SW 1271 (cell line): ENCODE data around the gene GET3.
A peak's percentile ranks its signal among the peaks of the same experiment; 100 is the strongest.
"Not testable (repeated sequence)": the region's sequence is repeated elsewhere in the genome, so short reads cannot be mapped to it uniquely, and the experiment has no call there.

Experiments used
- DNase-seq, 2 experiments: peaks; one replicate each; lab custom pipeline; 2025; lab: John Stamatoyannopoulos, UW

GET3 gene

DNA sequence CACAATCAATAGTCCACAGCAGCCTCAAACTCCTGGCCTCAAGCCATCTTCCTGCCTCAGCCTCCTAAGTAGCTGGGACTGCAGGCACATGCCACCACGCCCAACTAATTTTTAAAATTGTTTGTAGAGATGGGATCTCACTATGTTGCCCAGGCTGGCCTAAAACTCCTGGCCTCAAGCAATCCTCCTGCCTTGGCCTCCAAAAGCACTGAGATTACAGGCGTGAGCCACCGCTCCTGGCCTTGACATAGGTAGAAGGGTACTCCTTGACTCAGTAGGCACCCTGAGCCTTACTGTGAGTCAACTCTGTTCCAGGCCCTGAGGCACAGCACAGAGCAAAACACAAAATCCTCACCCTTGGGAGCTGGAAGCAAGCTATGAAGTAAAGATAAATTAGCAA, 21.4 kb upstream of the GET3 start:
- no peak for DNase-seq

DNA sequence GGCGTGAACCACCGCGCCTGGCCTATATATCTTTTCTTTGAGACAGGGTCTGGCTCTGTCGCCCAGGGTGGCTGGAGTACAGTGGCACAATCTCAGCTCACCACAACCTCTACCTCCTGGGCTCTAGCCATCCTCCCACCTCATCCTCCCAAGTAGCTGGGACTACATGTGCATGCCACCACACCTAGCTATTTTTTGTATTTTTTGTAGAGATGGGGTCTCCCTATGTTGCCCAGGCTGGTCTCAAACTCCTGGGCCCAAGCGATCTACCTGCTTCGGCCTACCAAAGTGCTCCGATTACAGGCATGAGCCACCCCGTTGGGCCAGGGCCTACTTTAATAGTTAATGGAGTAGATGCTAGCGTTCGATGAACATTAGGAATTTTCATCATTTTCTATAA, 17.0 kb upstream of the GET3 start:
- no peak for DNase-seq

DNA sequence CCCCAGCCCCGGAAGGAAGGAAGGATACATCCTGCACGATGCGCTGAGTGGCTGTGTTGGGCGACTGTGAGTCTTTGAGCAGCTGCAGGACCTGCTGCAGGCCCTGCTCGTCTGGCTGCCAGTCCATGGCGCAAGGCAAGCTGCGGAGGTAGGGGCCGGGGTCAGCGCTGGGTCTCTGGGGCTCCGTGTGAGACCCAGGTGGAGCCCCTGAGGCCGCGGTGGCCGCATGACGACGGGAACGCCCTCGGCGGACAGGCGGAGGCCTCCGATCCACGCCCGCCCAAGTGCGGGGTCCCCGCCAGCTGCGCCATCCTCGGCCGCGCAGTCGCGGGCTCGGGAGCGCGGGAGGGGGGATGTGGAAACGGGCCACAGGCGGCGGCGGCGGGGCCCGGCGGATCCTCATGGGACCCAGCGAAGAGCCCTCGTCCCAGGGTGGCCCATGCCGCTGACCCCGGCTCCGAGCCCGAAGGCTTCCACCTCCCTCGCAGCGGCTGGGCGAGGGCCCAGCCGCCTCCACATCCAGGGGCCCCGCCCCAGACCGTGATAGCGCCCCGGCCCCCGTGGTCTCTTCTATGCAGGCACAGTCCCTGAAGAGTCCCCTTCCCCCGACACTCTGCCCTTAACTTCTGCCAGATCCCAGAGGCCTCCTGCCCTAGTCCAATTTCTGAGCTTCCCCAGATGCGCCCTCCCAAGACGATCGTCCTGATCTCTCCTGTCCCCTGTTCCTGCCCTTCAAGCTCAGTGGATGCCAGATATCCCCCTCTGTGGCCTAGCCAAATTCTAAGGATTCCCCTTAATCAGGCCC, 16.2 kb upstream of the GET3 start:
- DNase-seq, result no peak

DNA sequence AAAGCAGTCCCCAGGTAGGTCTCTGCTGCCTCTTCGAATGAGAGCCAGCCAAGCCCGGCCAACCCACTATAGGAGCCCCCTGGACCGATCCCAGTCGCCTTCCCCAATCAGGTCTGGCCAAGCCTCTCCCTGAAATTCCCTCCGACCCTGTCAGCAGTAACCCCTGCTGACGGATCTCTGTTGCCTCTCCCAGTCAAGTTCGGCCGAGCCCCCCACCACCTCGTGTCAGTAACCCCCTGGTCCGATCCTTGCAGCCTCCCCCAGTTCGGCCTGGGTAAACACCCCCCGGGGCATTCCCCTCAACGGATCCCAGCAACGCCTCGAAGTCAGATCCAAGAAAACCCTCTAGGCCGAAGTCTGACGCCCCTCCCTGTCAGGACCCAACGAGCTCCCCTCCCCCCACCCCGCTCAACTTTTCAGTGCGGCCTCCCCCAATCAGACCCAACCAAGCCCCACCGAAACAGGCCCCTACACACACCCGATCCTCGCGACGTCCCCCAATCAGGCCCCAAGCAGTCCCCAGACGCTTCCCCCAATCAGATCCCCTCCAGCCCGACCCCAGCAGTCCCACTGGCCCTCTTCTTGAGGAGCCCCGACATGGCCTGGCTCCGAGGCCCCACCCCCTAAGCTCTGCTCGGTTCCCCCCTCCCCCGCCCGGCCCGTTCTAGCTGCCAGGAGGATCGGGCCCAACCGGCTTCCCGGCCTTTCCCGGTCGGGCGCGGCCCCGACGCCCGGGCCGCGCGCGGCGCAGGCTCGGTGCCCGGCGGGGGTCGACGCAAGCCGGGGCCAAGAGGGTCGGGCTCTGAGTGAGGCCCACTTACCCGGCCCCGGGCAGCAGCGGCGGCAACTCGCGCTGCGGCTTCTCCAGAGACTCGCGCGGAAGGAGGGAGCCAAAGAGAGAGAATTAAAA, 15.4 kb upstream of the GET3 start:
- DNase-seq, result no peak

DNA sequence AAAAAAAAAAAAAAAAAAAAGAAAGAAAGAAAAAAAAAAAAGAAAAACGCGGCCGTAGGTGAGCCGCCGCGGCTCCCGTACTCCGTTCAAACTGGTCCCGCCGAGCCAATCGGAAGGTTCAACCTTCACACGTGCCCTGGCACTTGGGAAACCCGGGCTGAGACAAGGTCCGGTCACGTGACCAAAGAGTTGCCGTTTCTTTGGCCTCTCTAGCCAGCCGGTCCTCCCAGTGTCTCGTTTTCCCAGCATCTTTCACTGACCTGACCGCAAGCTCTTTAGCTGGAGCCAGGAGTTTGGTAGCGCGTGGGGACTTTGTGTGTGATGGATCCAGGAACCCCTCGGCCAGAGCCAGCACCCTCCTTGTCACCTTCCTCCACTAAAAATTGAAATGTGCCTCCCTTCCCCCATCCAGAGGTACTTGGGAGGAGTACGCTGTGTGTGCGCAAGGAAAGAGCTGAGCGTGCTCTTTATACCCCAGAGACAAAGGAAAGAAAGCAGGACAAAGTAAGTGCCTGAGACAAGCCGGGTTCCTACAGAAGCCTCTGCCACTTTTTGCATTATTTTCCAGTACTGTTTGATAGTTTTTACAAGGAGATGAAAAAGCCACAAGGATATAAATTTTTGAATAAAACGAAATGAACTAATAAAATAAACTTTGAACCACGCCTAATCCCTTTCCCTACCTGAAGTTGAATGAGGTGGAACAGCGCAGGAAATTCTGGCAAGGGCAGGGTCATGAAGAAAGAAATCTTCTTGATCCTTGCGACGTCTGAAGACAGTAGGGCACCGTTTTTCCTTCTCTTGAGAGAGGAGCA, 14.5 kb upstream of the GET3 start:
- peak; percentile 93 to 96 for DNase-seq

DNA sequence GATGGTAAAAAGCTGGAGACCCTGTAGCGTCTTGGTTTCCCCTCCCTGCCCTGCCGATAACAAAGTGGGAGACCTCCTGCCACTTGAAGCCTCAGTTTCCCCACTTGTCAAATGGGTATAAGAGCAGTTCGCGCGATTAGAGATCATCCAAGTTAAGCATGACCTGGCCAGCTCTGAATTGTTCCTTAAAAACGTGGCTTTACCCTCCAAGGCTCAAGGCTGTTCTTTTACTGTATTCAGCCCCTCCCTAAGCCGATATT, 14.0 kb upstream of the GET3 start:
- DNase-seq, result no peak

DNA sequence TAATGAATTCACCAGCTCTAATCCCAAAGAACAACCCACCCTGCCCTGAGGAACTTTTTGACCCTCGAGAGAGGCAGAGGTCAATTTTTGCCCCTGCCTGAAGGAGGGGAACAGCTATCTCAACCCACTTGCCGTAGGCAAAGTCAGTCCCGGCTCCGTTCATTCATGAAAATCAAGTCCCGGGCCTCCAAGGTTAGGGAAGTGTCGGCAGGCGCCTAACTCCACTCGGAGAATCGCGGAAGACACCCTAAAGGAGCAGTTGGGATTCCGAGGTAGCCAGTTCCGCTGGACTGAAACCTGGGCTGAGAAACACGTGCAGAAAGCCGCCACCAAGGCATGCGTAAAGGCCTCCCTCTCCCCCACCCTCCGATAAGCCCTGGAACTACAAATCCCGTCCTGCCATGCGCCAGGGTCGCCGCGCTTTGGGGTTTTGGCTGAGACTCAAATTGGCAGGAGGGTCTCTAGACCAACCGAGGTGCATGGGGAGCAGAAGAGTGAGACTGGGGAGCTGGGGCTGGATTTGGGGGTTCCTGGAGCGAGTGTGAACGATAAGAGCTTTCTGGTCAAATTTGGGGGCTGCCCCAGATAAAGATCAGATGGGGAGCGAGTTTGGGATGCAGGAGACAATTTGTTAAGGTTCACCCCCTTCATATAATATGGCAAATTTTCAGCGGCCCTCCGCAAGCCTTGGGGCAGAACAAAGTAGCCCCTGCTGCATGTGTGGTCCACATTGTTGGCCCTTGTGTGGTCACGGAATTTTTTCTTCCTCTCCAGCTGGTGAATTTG, 13.5 kb upstream of the GET3 start, which contains the start of gene TNPO2:
TSS of gene TNPO2 (minus strand) at position 292 of the 786 bp plus-strand sequence. CDS start 2,955 bp downstream, outside the sequence.
- DNase-seq, result peak; percentile 30 to 68

DNA sequence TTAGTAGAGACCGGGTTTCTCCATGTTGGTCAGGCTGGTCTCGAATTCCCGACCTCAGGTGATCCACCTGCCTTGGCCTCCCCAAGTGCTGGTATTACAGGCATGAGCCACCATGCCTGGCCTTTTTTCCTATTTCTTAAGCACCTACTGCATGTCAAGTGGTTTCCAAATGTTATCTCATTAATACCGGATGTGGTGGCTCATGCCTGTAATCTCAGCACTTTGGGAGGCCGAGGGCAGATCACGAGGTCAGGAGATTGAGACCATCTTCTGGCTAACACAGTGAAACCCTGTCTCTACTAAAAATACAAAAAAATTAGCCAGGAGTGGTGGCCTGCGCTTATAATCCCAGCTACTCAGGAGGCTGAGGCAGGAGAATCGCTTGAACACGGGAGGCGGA, 11.7 kb upstream of the GET3 start:
- not testable (repeated sequence) for DNase-seq

DNA sequence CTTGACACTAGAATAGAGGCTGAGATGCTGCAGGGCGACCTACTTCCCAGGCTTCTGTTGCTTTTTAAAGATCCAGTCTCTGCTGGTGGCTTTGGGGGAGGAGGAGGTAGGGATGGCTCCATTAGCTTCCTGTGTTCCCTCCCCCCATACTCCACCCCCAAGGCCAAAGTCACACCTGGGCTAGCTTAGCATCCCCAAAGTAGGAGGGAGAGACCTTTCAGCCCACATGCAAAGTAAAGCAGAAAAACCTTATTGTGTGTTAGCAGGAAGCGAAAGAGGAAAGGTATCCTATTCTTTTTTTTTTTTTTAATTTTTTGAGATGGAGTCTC, 10.3 kb upstream of the GET3 start:
- no peak for DNase-seq

DNA sequence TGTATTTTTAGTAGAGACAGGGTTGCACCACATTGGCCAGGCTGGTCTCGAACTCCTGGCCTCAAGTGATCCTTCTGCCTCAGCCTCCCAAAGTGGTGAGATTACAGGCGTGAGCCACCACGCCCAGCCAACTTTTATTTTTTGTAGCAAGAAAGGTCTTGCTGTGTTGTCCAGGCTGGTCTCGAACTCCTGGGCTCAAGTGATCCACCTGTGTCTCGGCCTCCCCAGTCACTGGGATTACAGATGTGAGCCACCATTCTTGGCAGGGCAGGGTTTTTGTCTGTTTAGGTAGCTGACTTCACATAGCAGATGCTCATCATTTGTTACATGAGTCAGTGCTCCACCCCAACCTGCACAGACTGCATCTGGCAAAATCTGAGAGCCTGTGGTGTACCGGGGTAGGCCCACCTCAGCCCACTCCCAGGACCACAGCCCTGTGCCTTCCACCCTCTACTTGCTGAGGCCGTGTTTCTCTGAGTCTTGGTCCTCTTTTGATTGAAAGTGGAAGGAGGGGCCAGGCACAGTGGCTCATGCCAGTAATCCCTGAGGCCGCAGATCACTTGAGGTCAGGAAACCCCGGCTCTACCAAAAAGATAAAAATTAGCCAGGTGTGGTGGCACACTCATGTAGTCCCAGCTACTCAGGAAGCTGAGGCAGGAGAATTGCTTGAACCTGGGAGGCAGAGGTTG, 9.4 kb upstream of the GET3 start:
- DNase-seq, result no peak

DNA sequence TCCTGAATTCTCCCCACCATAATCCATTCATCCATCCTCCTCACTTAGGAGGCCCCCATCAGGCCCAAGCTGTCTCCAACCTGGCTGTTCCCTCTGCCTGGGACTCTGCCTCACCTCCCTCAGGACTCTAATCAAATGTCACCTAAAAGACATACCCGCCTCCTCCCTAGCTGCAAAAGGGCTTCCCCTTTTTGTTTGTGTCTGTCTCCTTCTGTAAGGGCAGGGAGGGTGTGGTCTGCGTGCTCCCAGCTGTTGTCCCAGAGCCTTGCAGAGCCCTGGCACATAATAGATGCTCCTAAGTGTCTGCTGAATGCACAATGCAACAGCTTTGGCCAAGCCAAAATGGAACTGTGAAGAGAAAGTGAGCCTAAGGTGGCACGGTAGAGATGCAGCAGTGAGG, 7.2 kb upstream of the GET3 start:
- DNase-seq, result no peak

DNA sequence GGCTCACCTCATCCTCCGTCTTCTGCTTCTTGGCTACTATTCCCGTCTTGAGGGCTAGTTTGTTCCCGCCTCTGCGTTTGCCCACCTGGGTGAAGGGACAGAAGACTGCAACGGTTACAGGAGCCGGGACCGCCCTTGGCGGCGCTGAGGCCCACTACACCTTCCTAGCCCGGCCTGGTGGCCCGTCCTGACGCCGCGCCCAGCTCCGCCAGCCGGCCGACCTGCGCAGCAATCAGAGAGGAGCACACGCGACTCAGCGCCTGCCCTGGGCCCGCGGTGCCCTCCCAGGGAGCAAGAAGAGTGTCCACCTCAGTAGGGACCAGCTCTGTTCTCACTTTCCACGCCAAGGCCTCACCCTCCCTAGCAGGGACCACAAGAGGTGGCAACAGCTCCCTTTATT, 6.0 kb upstream of the GET3 start:
- no peak for DNase-seq

DNA sequence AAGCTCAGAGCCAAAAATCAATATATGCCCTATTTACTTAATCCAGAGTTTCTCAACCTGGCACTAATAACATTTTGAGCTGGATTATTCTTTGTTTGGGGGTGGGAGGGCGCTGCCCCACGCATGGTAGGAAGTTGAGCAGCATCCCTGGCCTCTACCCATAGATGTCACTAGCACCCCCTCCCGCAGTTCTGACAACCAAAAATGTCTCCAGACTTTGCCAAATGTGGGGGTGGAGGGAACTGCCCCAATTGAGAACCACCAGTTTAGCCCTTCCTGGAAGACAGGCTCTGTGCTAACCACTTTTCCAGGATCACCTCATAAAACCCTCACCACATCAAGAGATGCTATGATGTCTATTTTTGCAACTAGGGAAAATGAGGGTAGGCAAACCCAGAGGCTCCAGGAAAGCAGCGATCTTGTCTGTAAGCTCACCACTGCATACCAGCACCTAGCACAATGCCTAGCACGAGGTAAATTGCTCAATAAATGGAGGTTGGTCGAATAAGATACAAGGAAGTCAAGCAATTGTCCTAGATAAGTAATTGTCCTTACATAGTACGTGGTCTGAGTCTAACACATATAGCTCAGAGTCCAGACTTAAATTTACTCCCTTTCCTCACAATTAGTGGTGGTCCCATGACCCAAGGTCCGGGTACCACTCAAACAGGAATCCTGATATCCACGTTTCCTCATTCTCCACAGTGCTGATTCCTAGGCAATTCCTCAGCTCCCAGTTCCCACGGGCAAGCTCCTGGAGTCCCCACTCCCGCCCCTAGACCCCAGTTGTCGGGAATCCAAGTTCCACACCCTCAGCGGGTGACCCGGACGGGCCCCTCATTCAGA, 3.7 kb upstream of the GET3 start:
- peak in 1 of 2 experiments; percentile 61 for DNase-seq

DNA sequence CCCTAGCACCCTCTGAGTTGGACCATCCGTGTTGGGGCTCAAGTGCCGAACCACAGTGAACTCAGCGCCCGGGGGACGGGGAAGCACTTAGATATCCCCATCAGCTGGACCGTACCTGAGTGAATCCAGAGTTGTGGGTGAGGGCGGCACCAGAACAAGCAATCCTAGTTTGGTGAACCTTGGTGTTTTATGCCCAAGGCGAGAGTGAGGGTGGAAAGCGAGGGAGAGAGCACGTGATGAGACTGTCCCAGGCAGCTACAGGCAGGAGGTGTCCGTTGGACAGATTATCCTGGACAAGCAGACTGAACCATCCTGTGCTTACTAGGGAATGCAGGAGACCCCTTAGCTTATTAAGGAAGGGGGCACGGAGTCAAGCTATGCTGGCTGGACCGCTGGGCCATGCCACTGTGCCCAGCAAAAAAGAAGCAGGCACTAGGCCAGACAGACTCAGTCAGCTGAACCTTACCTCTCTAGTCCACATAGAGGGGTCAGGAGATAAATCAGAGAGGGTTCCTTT, 596 bp downstream of the GET3 start:
- no peak for DNase-seq

DNA sequence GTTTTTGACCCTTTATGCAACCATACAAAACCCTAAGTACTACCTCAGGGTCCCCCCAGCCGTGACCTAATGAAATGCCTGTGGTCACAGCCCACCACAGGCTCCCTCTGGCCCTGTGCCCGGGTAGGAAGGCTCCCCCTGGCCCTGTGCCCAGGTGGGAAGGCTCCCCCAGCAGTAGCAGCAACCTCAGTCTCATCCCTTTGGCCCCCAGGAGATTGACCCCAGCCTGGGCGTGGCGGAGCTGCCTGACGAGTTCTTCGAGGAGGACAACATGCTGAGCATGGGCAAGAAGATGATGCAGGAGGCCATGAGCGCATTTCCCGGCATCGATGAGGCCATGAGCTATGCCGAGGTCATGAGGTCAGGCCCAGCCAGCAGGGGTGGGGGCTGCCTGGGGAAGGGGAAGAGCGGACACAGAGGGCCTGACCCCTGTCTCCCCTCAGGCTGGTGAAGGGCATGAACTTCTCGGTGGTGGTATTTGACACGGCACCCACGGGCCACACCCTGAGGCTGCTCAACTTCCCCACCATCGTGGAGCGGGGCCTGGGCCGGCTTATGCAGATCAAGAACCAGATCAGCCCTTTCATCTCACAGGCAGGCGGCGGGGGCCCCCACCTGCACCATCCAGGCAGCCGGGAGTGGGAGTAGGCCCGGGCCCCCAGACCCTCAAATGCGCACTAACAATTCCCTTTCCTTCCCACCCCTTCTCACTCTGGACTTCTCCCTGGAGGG, 8.0 kb downstream of the GET3 start:
- DNase-seq, result no peak

DNA sequence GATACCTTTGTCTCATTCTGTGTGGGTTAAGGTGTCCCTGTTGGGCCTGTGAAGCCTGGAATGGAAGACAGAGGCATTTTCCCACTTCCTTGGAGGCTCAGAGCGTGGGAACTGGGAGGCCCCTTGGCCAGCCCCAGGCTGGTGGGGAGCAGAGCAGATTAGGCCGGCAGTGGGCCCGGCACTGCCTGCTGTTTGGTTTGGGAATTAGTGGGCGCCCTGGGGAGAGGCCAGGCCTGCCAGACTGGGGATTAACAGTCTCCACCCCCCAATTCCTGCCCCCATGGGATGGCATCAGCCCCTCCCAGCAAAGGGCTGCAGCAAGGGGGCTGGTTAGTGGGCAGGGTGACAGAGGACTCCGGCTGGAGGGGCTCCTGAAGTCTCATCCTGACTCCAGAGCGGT, 11.2 kb downstream of the GET3 start:
- DNase-seq, result no peak

DNA sequence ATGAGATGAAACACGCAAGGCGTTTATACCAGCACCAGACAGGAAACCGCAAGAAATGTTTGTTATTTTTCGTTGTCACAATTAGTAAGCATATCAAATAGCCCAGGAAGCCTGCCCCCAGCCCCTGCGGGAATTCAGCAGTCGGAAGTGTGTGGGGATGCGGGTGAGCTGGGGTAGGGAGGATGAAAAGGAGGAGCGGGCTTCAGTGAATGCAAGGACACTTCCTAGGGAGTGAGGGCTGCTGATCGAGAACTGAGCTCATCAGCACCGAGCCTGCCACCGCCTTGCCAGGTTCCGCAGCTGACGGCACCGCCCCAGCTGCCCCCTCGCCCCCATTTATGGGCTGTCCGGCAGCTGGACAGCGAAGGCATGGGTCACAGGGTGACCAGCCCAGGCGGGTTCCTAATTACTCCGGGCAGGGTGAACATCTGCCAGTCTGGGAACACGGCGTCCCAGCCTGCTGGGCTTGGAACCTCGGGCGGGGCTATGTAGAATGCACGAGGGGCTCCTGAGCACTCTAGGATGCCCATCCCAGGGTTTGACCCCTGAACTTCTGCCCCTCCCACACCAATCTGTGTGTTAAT, 12.7 kb downstream of the GET3 start:
- no peak for DNase-seq

DNA sequence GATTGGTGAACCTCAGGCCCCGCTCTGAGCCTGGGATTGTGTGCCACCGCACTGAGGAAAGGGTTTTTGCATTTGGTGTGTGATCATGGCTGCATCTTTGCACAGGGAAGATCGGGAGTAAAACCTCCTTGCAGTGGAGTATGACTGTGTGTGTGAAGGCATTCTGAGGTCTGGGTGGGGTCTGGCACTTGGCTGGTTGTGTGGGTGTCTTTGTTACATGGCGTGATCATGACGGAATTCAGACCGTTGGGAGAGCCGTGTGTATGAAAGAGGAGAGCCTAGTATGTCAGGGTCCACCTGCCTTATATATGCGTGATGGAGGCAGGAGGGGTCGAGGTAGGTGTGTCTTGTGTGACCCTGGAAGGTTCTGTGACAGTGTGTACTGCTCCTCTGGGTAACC, 13.6 kb downstream of the GET3 start:
- DNase-seq, result no peak

DNA sequence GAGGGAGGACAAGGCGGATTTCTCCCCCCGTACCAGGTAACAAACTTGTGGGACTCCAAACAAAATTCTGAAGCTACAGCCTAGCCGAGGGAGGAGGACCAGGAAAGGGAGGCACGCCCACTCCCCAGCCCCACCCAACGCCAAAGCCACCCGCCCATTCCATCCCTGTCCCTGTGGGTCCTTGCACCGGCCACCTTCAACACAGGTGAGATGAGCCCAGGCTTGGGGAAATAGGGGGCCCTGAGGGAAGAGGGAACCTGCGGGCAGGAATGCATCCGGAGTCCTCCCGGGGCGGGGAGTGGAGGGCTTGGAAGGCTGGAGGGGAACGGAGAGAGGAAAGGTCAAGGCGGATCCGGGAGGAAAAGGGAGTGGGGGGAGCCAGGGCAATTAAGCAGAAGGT, 14.3 kb downstream of the GET3 start, which contains the start of gene BEST2:
TSS of gene BEST2 (plus strand) at position 157 of the 400 bp plus-strand sequence. CDS start 802 bp downstream, outside the sequence.
- DNase-seq, result no peak
